A673 (cell line): Measurements from ENCODE around the gene KLC3. TPM values are rescaled to one million over a fixed set of nuclear protein-coding genes. Genes with fewer than 3 reads are reported as not detected.

ENCODE experiments used
- BruUV-seq: library from RNA; stranded (reverse); fragments of 400-500 nt; replicated peaks from 2 replicates; lab custom pipeline; 2021; lab: Mats Ljungman, UMichigan
- CTCF ChIA-PET: fragments of 300-600 bp; sonication (Branson Sonifier 250); formaldehyde crosslinking; loops from one replicate; lab custom pipeline; 2022; ENCODE audit warnings: antibody characterized with exemption; lab: Charles Lee
- POLR2A ChIA-PET: fragments of 300-600 bp; sonication (Branson Sonifier 250); formaldehyde crosslinking; loops from one replicate; lab custom pipeline; 2022; ENCODE audit warnings: antibody characterized with exemption; ENCODE audit not compliant: low non-redundant PET; lab: Charles Lee
- DNase-seq: peaks from one replicate; pipeline ENCODE4 v3.0.0-alpha.2; 2015; ENCODE audit warnings: low spot score
- H3K27ac ChIP-seq: fragments of 200-600 bp; sonication (generic); 2 replicates; pipeline ENCODE4 v1.5.1; 2016; ENCODE audit warnings: mixed run types, low read depth, mild to moderate bottlenecking, mixed read lengths, antibody characterized with exemption, low read length; ENCODE audit not compliant: poor library complexity, severe bottlenecking
- H3K27me3 ChIP-seq: fragments of 200-600 bp; sonication (generic); replicated peaks from 2 replicates; pipeline ENCODE4 v1.6.1; 2017; ENCODE audit warnings: mixed run types, low read depth, mild to moderate bottlenecking, mixed read lengths, antibody characterized with exemption, low read length; ENCODE audit not compliant: insufficient read depth, poor library complexity
- H3K36me3 ChIP-seq: fragments of 200-600 bp; sonication (generic); 2 replicates; pipeline ENCODE4 v1.6.1; 2016; ENCODE audit warnings: mixed run types, mild to moderate bottlenecking, mixed read lengths, antibody characterized with exemption, low read length; ENCODE audit not compliant: insufficient read depth, poor library complexity, severe bottlenecking
- H3K4me1 ChIP-seq: fragments of 200-600 bp; sonication (generic); 2 replicates; pipeline ENCODE4 v1.6.1; 2017; ENCODE audit warnings: mixed run types, mild to moderate bottlenecking, mixed read lengths, antibody characterized with exemption, low read length; ENCODE audit not compliant: insufficient read depth, poor library complexity, severe bottlenecking
- H3K4me3 ChIP-seq: fragments of 200-600 bp; sonication (generic); 2 replicates; pipeline ENCODE4 v1.5.1; 2016; ENCODE audit warnings: low read depth, mixed run types, mild to moderate bottlenecking, mixed read lengths, low read length; ENCODE audit not compliant: poor library complexity, severe bottlenecking
- H3K9me3 ChIP-seq: fragments of 200-600 bp; sonication (generic); 2 replicates; pipeline ENCODE4 v1.6.1; 2016; ENCODE audit warnings: mixed run types, low read depth, mild to moderate bottlenecking, mixed read lengths, antibody characterized with exemption, low read length; ENCODE audit not compliant: poor library complexity, severe bottlenecking
- CTCF ChIP-seq: fragments of 300-800, 200-600 bp; sonication (generic); conservative IDR thresholded peaks from 2 replicates; pipeline ENCODE4 v1.5.1; 2017; ENCODE audit warnings: low read depth, mild to moderate bottlenecking, antibody characterized with exemption, low read length, moderate library complexity, mixed read lengths
- EZH2 ChIP-seq: fragments of 200-600 bp; sonication (generic); IDR thresholded peaks from 2 replicates; pipeline ENCODE4 v1.6.1; 2017; ENCODE audit warnings: borderline replicate concordance, low read depth, mild to moderate bottlenecking, mixed read lengths, antibody characterized with exemption, low read length; ENCODE audit not compliant: poor library complexity, severe bottlenecking
- intact Hi-C: fragments of 100-400 bp; cut with micrococcal nuclease; formaldehyde crosslinking; loops from one replicate; pipeline ENCODE4 v1.10.0; 2022; ENCODE audit not compliant: unreplicated experiment
- total RNA-seq: library from RNA; stranded (reverse); gene quantifications from 2 replicates; pipeline ENCODE4 v1.2.3, GENCODE V29; 2021

KLC3 gene
- total RNA-seq, 1 experiment from 2014 or later = 0.49 TPM

- CTCF ChIA-PET = no interaction called here
- Histone ChIP-seq H3K36me3 (peaks cover 38% of the 10 kb centered on the region), H3K4me1 (no peaks in the 10 kb centered on the region), H3K27ac (no peak overlapping the region), H3K27me3 (no peaks in the 10 kb centered on the region), H3K4me3 (no peak overlapping the region), H3K9me3 (no peaks in the 10 kb centered on the region)
- POLR2A ChIA-PET = no interaction called here
- BruUV-seq = no TSS peak
- intact Hi-C loops = no loop called here
- no peak for TF ChIP-seq EZH2
- DNase-seq = no peak
Observed at GRCh38 chr19:45352062-45352461, 11.5 kb downstream of the KLC3 start.

- no peak for DNase-seq
- intact Hi-C loops = no loop called here
- Histone ChIP-seq H3K9me3 (no peaks in the 10 kb centered on the region), H3K27me3 (no peaks in the 10 kb centered on the region), H3K27ac (no peak overlapping the region), H3K4me1 (no peaks in the 10 kb centered on the region), H3K36me3 (peaks cover 42% of the 10 kb centered on the region), H3K4me3 (no peak overlapping the region)
- no TSS peak for BruUV-seq
- TF ChIP-seq EZH2 (no peak), CTCF (no peak)
- CTCF ChIA-PET = no interaction called here
- POLR2A ChIA-PET = no interaction called here
Observed at GRCh38 chr19:45352471-45352870, 11.9 kb downstream of the KLC3 start.

GRCh38 chr19:45352914-45353796 is 12.6 kb downstream of the KLC3 start:
- ChIA-PET POLR2A (interaction anchor here (0.7 kb wide), 1 partner anchor 14 kb away, joined by 4 read pairs; no protein-coding TSS in a partner anchor), CTCF (no interaction called here)
- TF ChIP-seq EZH2 = no peak
- no peak for TF ChIP-seq CTCF
- DNase-seq = no peak
- Histone ChIP-seq H3K9me3 (no peaks in the 10 kb centered on the region), H3K36me3 (peaks cover 42% of the 10 kb centered on the region), H3K27ac (no peak overlapping the region), H3K4me1 (no peaks in the 10 kb centered on the region), H3K4me3 (no peak overlapping the region), H3K27me3 (no peaks in the 10 kb centered on the region)
- intact Hi-C loops = no loop called here
- no TSS peak for BruUV-seq
